Measurements from ENCODE around the gene IPCEF1.

DNA sequence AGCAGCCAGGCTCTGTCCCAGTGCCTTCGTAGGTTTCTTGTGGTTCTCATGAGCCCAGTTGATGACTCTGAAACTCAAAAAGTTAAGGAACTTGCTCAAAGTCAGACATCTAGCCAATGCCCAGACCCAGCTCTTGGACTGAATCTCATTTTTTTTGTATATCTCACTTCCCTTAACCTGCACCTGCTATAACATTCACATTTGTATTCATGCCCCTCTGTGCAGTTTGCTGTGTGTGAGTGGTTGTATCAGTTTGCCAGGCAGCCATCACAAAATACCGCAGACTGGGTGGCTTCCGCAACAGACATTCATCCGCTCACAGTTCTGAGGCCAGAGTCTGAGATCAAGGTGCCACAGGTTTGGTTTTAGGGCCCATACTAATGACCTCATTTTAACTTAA, 49.9 kb downstream of the IPCEF1 start:
- no peak for TF ChIP-seq FOSL2 (IDR thresholded peaks at IDR 0.05)
- no peak for TF ChIP-seq FOSL2 (CRISPR knock-in tag; IDR thresholded peaks at IDR 0.05)
- TF ChIP-seq, protein P1, sequence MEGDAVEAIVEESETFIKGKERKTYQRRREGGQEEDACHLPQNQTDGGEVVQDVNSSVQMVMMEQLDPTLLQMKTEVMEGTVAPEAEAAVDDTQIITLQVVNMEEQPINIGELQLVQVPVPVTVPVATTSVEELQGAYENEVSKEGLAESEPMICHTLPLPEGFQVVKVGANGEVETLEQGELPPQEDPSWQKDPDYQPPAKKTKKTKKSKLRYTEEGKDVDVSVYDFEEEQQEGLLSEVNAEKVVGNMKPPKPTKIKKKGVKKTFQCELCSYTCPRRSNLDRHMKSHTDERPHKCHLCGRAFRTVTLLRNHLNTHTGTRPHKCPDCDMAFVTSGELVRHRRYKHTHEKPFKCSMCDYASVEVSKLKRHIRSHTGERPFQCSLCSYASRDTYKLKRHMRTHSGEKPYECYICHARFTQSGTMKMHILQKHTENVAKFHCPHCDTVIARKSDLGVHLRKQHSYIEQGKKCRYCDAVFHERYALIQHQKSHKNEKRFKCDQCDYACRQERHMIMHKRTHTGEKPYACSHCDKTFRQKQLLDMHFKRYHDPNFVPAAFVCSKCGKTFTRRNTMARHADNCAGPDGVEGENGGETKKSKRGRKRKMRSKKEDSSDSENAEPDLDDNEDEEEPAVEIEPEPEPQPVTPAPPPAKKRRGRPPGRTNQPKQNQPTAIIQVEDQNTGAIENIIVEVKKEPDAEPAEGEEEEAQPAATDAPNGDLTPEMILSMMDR (IDR thresholded peaks at IDR 0.05) = no peak
- TF ChIP-seq EP300 (IDR thresholded peaks at IDR 0.05) = no peak
- TF ChIP-seq, protein P2, sequence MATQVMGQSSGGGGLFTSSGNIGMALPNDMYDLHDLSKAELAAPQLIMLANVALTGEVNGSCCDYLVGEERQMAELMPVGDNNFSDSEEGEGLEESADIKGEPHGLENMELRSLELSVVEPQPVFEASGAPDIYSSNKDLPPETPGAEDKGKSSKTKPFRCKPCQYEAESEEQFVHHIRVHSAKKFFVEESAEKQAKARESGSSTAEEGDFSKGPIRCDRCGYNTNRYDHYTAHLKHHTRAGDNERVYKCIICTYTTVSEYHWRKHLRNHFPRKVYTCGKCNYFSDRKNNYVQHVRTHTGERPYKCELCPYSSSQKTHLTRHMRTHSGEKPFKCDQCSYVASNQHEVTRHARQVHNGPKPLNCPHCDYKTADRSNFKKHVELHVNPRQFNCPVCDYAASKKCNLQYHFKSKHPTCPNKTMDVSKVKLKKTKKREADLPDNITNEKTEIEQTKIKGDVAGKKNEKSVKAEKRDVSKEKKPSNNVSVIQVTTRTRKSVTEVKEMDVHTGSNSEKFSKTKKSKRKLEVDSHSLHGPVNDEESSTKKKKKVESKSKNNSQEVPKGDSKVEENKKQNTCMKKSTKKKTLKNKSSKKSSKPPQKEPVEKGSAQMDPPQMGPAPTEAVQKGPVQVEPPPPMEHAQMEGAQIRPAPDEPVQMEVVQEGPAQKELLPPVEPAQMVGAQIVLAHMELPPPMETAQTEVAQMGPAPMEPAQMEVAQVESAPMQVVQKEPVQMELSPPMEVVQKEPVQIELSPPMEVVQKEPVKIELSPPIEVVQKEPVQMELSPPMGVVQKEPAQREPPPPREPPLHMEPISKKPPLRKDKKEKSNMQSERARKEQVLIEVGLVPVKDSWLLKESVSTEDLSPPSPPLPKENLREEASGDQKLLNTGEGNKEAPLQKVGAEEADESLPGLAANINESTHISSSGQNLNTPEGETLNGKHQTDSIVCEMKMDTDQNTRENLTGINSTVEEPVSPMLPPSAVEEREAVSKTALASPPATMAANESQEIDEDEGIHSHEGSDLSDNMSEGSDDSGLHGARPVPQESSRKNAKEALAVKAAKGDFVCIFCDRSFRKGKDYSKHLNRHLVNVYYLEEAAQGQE (IDR thresholded peaks at IDR 0.05) = no peak
- no peak for TF ChIP-seq POLR2AphosphoS2 (conservative IDR thresholded peaks at IDR 0.05; ENCODE audit: low read length)
- TF ChIP-seq CHD2 (IDR thresholded peaks at IDR 0.05; ENCODE audit: low read length, partially characterized antibody) = no peak
- no peak for TF ChIP-seq SMC3 (IDR thresholded peaks at IDR 0.05)
- TF ChIP-seq, protein P3, sequence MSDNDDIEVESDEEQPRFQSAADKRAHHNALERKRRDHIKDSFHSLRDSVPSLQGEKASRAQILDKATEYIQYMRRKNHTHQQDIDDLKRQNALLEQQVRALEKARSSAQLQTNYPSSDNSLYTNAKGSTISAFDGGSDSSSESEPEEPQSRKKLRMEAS (IDR thresholded peaks at IDR 0.05) = no peak
- TF ChIP-seq KDM5A (IDR thresholded peaks at IDR 0.05) = no peak
- TF ChIP-seq RCOR1 (IDR thresholded peaks at IDR 0.05; ENCODE audit: low read depth, low read length) = no peak
